Stimulated activated CD8-positive, alpha-beta memory T cell treated with anti-CD3 and anti-CD28 coated beads, Interleukin-4, amount 100 ng/mL, for 48 hours (primary cell): ENCODE data around the gene CLDN16.

Experiments used
- DNase-seq: peaks from one replicate; pipeline ENCODE4 v3.0.0-alpha.2; 2020

CLDN16 gene

GRCh38 chr3:190444006-190444405, 56.0 kb downstream of the CLDN16 start:
- no peak for DNase-seq

GRCh38 chr3:190444576-190445145, 56.7 kb downstream of the CLDN16 start:
- no peak for DNase-seq

GRCh38 chr3:190446573-190447279, 58.8 kb downstream of the CLDN16 start:
- no peak for DNase-seq

GRCh38 chr3:190448256-190448655, 60.3 kb downstream of the CLDN16 start:
- no peak for DNase-seq

- no peak for DNase-seq
Observed at GRCh38 chr3:190449801-190450200, 61.8 kb downstream of the CLDN16 start, which contains the start of gene TMEM207. TMEM207 (minus strand) TSS chr3:190449901; CDS start chr3:190449809, 92 bp downstream.

- no peak for DNase-seq
Observed at GRCh38 chr3:190455828-190456227, 67.9 kb downstream of the CLDN16 start.

- DNase-seq = no peak
Observed at GRCh38 chr3:190456770-190457169, 68.8 kb downstream of the CLDN16 start.

- DNase-seq = no peak
Observed at GRCh38 chr3:190458040-190458439, 70.1 kb downstream of the CLDN16 start.
